SU-DHL-6 (cell line): Measurements from ENCODE around the gene SLC11A1.

Source experiments
- EZH2phosphoT487 ChIP-seq: fragments of 200-600 bp; sonication (generic), shearing (Covaris generic); conservative IDR thresholded peaks from 2 replicates; pipeline ENCODE4 v1.6.1; 2018; ENCODE audit warnings: mild to moderate bottlenecking, antibody characterized with exemption, low read length, moderate library complexity, mixed read lengths
- TF ChIP-seq, protein P1 (sequence below): fragments of 200-600 bp; sonication (generic); IDR thresholded peaks from one replicate; pipeline ENCODE4 v1.5.1; 2017; ENCODE audit warnings: antibody characterized with exemption, mild to moderate bottlenecking, low read length, moderate library complexity; ENCODE audit not compliant: insufficient read depth, poor library complexity, severe bottlenecking

DNA sequence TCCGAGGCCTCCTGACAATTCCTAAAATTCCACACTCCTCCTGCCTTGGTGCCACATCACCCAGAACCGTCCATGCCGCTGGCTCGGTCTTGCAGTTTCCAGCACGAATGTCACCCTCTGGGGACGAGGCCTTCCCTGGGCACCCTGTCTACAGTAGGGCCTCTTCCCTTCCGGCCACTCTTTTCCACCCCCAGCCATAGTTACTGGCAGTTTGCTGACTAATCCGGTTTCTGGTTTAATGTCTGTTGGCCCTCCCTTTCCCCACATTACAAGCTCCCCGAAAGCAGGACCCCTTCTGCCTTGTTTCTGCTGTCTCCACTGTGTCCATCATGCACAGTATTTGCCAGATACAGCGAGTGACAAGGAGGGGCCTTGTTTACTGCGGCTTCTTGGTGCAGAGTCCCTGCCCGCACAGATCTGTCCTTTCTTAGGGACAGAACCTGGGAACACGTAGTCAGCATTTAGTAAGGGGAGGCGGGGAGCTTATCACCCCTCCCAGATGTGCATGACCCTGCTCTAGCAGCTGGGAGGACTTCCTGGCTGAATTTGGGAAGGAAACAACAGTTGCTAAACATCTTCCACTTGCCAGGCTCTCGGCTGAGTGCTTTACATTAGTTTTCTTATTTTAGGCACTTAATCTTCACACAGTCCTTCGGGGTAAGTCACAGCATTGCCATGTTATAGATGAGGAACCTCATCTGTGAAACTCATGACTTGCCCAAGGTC lies 49.0 kb upstream of the SLC11A1 start:
- TF ChIP-seq, protein P1, sequence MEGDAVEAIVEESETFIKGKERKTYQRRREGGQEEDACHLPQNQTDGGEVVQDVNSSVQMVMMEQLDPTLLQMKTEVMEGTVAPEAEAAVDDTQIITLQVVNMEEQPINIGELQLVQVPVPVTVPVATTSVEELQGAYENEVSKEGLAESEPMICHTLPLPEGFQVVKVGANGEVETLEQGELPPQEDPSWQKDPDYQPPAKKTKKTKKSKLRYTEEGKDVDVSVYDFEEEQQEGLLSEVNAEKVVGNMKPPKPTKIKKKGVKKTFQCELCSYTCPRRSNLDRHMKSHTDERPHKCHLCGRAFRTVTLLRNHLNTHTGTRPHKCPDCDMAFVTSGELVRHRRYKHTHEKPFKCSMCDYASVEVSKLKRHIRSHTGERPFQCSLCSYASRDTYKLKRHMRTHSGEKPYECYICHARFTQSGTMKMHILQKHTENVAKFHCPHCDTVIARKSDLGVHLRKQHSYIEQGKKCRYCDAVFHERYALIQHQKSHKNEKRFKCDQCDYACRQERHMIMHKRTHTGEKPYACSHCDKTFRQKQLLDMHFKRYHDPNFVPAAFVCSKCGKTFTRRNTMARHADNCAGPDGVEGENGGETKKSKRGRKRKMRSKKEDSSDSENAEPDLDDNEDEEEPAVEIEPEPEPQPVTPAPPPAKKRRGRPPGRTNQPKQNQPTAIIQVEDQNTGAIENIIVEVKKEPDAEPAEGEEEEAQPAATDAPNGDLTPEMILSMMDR, result no peak
- no peak for TF ChIP-seq EZH2phosphoT487
